ENCODE data around the gene YES1. TPM values are rescaled to one million over a fixed set of nuclear protein-coding genes. Genes with fewer than 3 reads are reported as not detected.
"Not testable (repeated sequence)": the region's sequence is repeated elsewhere in the genome, so short reads cannot be mapped to it uniquely, and the experiment has no call there.

YES1 gene
- total and polyA plus RNA-seq, 2 donors, result 23.1 to 70.2 TPM

- Histone ChIP-seq H3K36me3 (ENCODE audit: insufficient read depth) (no peaks in the 10 kb centered on the region), H3K4me3 (ENCODE audit: low read depth, low read length) (no peak overlapping the region), H3K27ac (ENCODE audit: low read depth) (no peak overlapping the region), H3K4me1 (ENCODE audit: insufficient read depth) (no peaks in the 10 kb centered on the region)
- WGBS, result 68% methylated on average over 5 of the region's 5 CpGs
- no peak for DNase-seq (ENCODE audit: extremely low spot score)
These were observed 123.7 kb downstream of the YES1 start for GRCh38 chr18:688323-688722.

GRCh38 chr18:686339-687111, 125.5 kb downstream of the YES1 start:
- Histone ChIP-seq H3K36me3 (ENCODE audit: insufficient read depth) (no peaks in the 10 kb centered on the region), H3K4me3 (ENCODE audit: low read depth, low read length) (no peak overlapping the region), H3K4me1 (ENCODE audit: insufficient read depth) (no peaks in the 10 kb centered on the region), H3K27ac (ENCODE audit: low read depth) (no peak overlapping the region)
- 85% methylated on average over 11 of the region's 11 CpGs for WGBS
- DNase-seq (ENCODE audit: extremely low spot score), result no peak

GRCh38 chr18:685438-685837, 126.6 kb downstream of the YES1 start:
- no peak for DNase-seq (ENCODE audit: extremely low spot score)
- 91% methylated on average over 3 of the region's 3 CpGs for WGBS
- H3K4me1 ChIP-seq (ENCODE audit: insufficient read depth), result no peaks in the 10 kb centered on the region
- no peak overlapping the region for H3K27ac ChIP-seq (ENCODE audit: low read depth)
- H3K4me3 ChIP-seq (ENCODE audit: low read depth, low read length), result no peak overlapping the region
- no peaks in the 10 kb centered on the region for H3K36me3 ChIP-seq (ENCODE audit: insufficient read depth)

GRCh38 chr18:683531-683930, 128.5 kb downstream of the YES1 start:
- Histone ChIP-seq H3K36me3 (ENCODE audit: insufficient read depth) (no peaks in the 10 kb centered on the region), H3K4me1 (ENCODE audit: insufficient read depth) (no peaks in the 10 kb centered on the region), H3K4me3 (ENCODE audit: low read depth, low read length) (no peak overlapping the region), H3K27ac (ENCODE audit: low read depth) (no peak overlapping the region)
- WGBS, result 89% methylated on average over 5 of the region's 5 CpGs
- DNase-seq (ENCODE audit: extremely low spot score), result no peak

- no peaks in the 10 kb centered on the region for H3K4me1 ChIP-seq (ENCODE audit: insufficient read depth)
- DNase-seq (ENCODE audit: extremely low spot score), result no peak
- no peaks in the 10 kb centered on the region for H3K36me3 ChIP-seq (ENCODE audit: insufficient read depth)
These were observed 129.2 kb downstream of the YES1 start for GRCh38 chr18:682833-683232.

GRCh38 chr18:682416-682815, 129.6 kb downstream of the YES1 start:
- not testable (repeated sequence) for H3K36me3 ChIP-seq (ENCODE audit: insufficient read depth); H3K4me1 ChIP-seq (ENCODE audit: insufficient read depth); DNase-seq (ENCODE audit: extremely low spot score); H3K27ac ChIP-seq (ENCODE audit: low read depth); H3K4me3 ChIP-seq (ENCODE audit: low read depth, low read length)
- WGBS, result 97% methylated on average over 9 of the region's 9 CpGs

More at GRCh38 chr18:682833-683232, 129.2 kb downstream of the YES1 start:
- Histone ChIP-seq H3K4me3 (ENCODE audit: low read depth, low read length) (no peak overlapping the region), H3K27ac (ENCODE audit: low read depth) (no peak overlapping the region)

- H3K36me3 ChIP-seq (ENCODE audit: insufficient read depth), result no peaks in the 10 kb centered on the region
- H3K4me1 ChIP-seq (ENCODE audit: insufficient read depth), result no peaks in the 10 kb centered on the region
- H3K4me3 ChIP-seq (ENCODE audit: low read depth, low read length), result no peak overlapping the region
- WGBS, result 87% methylated on average over 5 of the region's 5 CpGs
- H3K27ac ChIP-seq (ENCODE audit: low read depth), result no peak overlapping the region
- DNase-seq (ENCODE audit: extremely low spot score), result no peak
These were observed 130.1 kb downstream of the YES1 start for GRCh38 chr18:681985-682384.

- WGBS, result 99% methylated on average over 4 of the region's 4 CpGs
- no peaks in the 10 kb centered on the region for H3K36me3 ChIP-seq (ENCODE audit: insufficient read depth)
- DNase-seq (ENCODE audit: extremely low spot score), result no peak
- H3K4me3 ChIP-seq (ENCODE audit: low read depth, low read length), result no peak overlapping the region
- H3K27ac ChIP-seq (ENCODE audit: low read depth), result no peak overlapping the region
- H3K4me1 ChIP-seq (ENCODE audit: insufficient read depth), result no peaks in the 10 kb centered on the region
These were observed 131.7 kb downstream of the YES1 start for GRCh38 chr18:680392-680791.

GRCh38 chr18:679516-679915, 132.5 kb downstream of the YES1 start:
- Histone ChIP-seq H3K4me3 (ENCODE audit: low read depth, low read length) (no peak overlapping the region), H3K27ac (ENCODE audit: low read depth) (no peak overlapping the region), H3K4me1 (ENCODE audit: insufficient read depth) (no peaks in the 10 kb centered on the region), H3K36me3 (ENCODE audit: insufficient read depth) (no peaks in the 10 kb centered on the region)
- no peak for DNase-seq (ENCODE audit: extremely low spot score)
- 99% methylated on average over 4 of the region's 4 CpGs for WGBS

GRCh38 chr18:678482-679182, 133.4 kb downstream of the YES1 start:
- 91% methylated on average over 15 of the region's 15 CpGs for WGBS
- DNase-seq (ENCODE audit: extremely low spot score), result no peak

GRCh38 chr18:677951-678381, 134.1 kb downstream of the YES1 start:
- 87% methylated on average over 14 of the region's 14 CpGs for whole genome bisulfite sequencing
- Histone ChIP-seq H3K4me3 (ENCODE audit: low read depth, low read length) (no peak overlapping the region), H3K4me1 (ENCODE audit: insufficient read depth) (no peaks in the 10 kb centered on the region), H3K36me3 (ENCODE audit: insufficient read depth) (no peaks in the 10 kb centered on the region), H3K27ac (ENCODE audit: low read depth) (no peak overlapping the region)
- DNase-seq (ENCODE audit: extremely low spot score), result no peak

More at GRCh38 chr18:678482-679182, 133.4 kb downstream of the YES1 start:
- no peaks in the 10 kb centered on the region for H3K36me3 ChIP-seq (ENCODE audit: insufficient read depth)
- H3K4me1 ChIP-seq (ENCODE audit: insufficient read depth), result no peaks in the 10 kb centered on the region
- no peak overlapping the region for H3K27ac ChIP-seq (ENCODE audit: low read depth)
- H3K4me3 ChIP-seq (ENCODE audit: low read depth, low read length), result no peak overlapping the region

- WGBS, result 63% methylated on average over 4 of the region's 4 CpGs
These were observed 134.9 kb downstream of the YES1 start for GRCh38 chr18:677145-677544.

GRCh38 chr18:676736-677135, 135.3 kb downstream of the YES1 start:
- DNase-seq (ENCODE audit: extremely low spot score), result no peak
- H3K4me1 ChIP-seq (ENCODE audit: insufficient read depth), result no peaks in the 10 kb centered on the region
- H3K4me3 ChIP-seq (ENCODE audit: low read depth, low read length), result no peak overlapping the region
- H3K27ac ChIP-seq (ENCODE audit: low read depth), result no peak overlapping the region
- H3K36me3 ChIP-seq (ENCODE audit: insufficient read depth), result no peaks in the 10 kb centered on the region
- 91% methylated on average over 3 of the region's 3 CpGs for WGBS

More at GRCh38 chr18:677145-677544, 134.9 kb downstream of the YES1 start:
- Histone ChIP-seq H3K4me3 (ENCODE audit: low read depth, low read length) (no peak overlapping the region), H3K27ac (ENCODE audit: low read depth) (no peak overlapping the region), H3K4me1 (ENCODE audit: insufficient read depth) (no peaks in the 10 kb centered on the region), H3K36me3 (ENCODE audit: insufficient read depth) (no peaks in the 10 kb centered on the region)
- no peak for DNase-seq (ENCODE audit: extremely low spot score)

GRCh38 chr18:676069-676468, 136.0 kb downstream of the YES1 start:
- Histone ChIP-seq H3K36me3 (ENCODE audit: insufficient read depth) (no peaks in the 10 kb centered on the region), H3K4me1 (ENCODE audit: insufficient read depth) (no peaks in the 10 kb centered on the region), H3K4me3 (ENCODE audit: low read depth, low read length) (no peak overlapping the region), H3K27ac (ENCODE audit: low read depth) (no peak overlapping the region)
- WGBS, result 85% methylated on average over 5 of the region's 5 CpGs
- no peak for DNase-seq (ENCODE audit: extremely low spot score)
